Nephron progenitor cell (in vitro differentiated cells): ENCODE results near the gene POU5F2.

Experiments
- DNase-seq: peaks from one replicate; pipeline ENCODE4 v3.0.0; 2021
- H3K27ac Mint-ChIP-seq: 2 replicates; pipeline ENCODE4 v1.8.0; 2021; ENCODE audit warnings: mild to moderate bottlenecking, moderate library complexity, mixed read lengths
- H3K27me3 Mint-ChIP-seq: 2 replicates; pipeline ENCODE4 v1.8.0; 2021; ENCODE audit warnings: mild to moderate bottlenecking, low read depth, mixed read lengths; ENCODE audit not compliant: poor library complexity
- H3K36me3 Mint-ChIP-seq: 2 replicates; pipeline ENCODE4 v1.8.0; 2021; ENCODE audit warnings: low read depth, mixed read lengths
- H3K4me1 Mint-ChIP-seq: 2 replicates; pipeline ENCODE4 v1.8.0; 2021; ENCODE audit warnings: mixed read lengths
- H3K4me3 Mint-ChIP-seq: 2 replicates; pipeline ENCODE4 v1.8.0; 2021; ENCODE audit warnings: mild to moderate bottlenecking, moderate library complexity, mixed read lengths
- H3K9me3 Mint-ChIP-seq: 2 replicates; pipeline ENCODE4 v1.8.0; 2021; ENCODE audit warnings: mild to moderate bottlenecking, moderate library complexity, mixed read lengths
- TF ChIP-seq, protein P1 (sequence below): fragments of 200-600 bp; sonication (generic); IDR thresholded peaks from 2 replicates; pipeline ENCODE4 v1.5.0; 2021; ENCODE audit warnings: antibody characterized with exemption

POU5F2 gene

GRCh38 chr5:93723005-93723404 is 18.4 kb downstream of the POU5F2 start:
- no peaks in the 10 kb centered on the region for H3K36me3 Mint-ChIP-seq
- H3K4me1 Mint-ChIP-seq: peaks cover 60% of the 10 kb centered on the region
- DNase-seq: no peak
- H3K27me3 Mint-ChIP-seq: no peaks in the 10 kb centered on the region
- no peak overlapping the region for H3K4me3 Mint-ChIP-seq
- TF ChIP-seq, protein P1, sequence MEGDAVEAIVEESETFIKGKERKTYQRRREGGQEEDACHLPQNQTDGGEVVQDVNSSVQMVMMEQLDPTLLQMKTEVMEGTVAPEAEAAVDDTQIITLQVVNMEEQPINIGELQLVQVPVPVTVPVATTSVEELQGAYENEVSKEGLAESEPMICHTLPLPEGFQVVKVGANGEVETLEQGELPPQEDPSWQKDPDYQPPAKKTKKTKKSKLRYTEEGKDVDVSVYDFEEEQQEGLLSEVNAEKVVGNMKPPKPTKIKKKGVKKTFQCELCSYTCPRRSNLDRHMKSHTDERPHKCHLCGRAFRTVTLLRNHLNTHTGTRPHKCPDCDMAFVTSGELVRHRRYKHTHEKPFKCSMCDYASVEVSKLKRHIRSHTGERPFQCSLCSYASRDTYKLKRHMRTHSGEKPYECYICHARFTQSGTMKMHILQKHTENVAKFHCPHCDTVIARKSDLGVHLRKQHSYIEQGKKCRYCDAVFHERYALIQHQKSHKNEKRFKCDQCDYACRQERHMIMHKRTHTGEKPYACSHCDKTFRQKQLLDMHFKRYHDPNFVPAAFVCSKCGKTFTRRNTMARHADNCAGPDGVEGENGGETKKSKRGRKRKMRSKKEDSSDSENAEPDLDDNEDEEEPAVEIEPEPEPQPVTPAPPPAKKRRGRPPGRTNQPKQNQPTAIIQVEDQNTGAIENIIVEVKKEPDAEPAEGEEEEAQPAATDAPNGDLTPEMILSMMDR: no peak
- no peak overlapping the region for H3K27ac Mint-ChIP-seq
- no peaks in the 10 kb centered on the region for H3K9me3 Mint-ChIP-seq

GRCh38 chr5:93722588-93722987 is 18.8 kb downstream of the POU5F2 start:
- no peak overlapping the region for H3K4me3 Mint-ChIP-seq
- H3K4me1 Mint-ChIP-seq: peaks cover 60% of the 10 kb centered on the region
- DNase-seq: no peak
- H3K9me3 Mint-ChIP-seq: no peaks in the 10 kb centered on the region
- H3K27me3 Mint-ChIP-seq: no peaks in the 10 kb centered on the region
- TF ChIP-seq, protein P1: no peak
- peak overlapping the region; percentile 41 for H3K27ac Mint-ChIP-seq
- H3K36me3 Mint-ChIP-seq: no peaks in the 10 kb centered on the region

DNA sequence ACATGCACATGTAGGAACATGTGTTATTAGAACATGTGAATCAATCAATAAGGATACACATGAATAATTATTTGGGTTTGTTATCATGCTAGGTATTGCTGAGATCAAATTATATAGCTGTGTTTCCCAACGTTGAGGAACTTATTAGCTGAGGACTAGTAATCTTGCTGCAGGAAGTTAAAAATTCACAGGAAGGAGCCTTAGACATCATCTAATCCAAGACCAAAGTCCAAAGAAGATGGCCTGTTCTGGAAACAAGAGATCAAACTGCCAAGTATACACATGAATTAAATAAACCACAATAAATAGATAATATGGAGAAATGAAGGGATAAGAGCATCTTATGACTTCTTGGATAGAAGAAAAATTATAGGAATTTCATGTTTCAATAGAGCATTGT is 19.9 kb downstream of the POU5F2 start:
- H3K4me3 Mint-ChIP-seq: no peak overlapping the region
- H3K9me3 Mint-ChIP-seq: no peaks in the 10 kb centered on the region
- peak overlapping the region; percentile 18 for H3K27ac Mint-ChIP-seq
- H3K36me3 Mint-ChIP-seq: no peaks in the 10 kb centered on the region
- no peaks in the 10 kb centered on the region for H3K27me3 Mint-ChIP-seq
- peaks cover 68% of the 10 kb centered on the region for H3K4me1 Mint-ChIP-seq
- TF ChIP-seq, protein P1: no peak
- DNase-seq: no peak

DNA sequence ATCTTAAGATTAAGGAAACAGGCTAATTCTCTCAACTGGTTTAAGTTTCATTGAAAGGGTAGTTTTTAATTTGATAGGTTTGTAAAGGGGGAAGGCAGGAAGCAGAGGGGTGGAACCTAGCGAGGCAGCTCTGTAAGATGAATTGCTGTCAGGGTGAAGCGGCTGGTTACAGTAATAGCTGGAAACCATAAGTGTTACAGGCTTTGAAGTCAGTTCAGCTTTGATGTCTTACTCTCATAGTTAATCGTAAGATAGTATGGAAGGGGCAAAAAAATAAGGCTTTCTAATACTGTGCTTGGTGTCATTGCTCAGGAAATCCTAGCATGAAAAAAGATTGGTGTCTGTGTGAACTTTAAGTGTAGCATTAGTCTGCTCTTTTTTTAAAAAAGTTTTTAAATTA is 20.3 kb downstream of the POU5F2 start:
- peak overlapping the region; percentile 19 for H3K4me3 Mint-ChIP-seq
- no peaks in the 10 kb centered on the region for H3K9me3 Mint-ChIP-seq
- peak; percentile 12 for DNase-seq
- H3K27ac Mint-ChIP-seq: peak overlapping the region; percentile 82
- no peaks in the 10 kb centered on the region for H3K27me3 Mint-ChIP-seq
- peaks cover 72% of the 10 kb centered on the region for H3K4me1 Mint-ChIP-seq
- no peaks in the 10 kb centered on the region for H3K36me3 Mint-ChIP-seq
- TF ChIP-seq, protein P1: no peak

DNA sequence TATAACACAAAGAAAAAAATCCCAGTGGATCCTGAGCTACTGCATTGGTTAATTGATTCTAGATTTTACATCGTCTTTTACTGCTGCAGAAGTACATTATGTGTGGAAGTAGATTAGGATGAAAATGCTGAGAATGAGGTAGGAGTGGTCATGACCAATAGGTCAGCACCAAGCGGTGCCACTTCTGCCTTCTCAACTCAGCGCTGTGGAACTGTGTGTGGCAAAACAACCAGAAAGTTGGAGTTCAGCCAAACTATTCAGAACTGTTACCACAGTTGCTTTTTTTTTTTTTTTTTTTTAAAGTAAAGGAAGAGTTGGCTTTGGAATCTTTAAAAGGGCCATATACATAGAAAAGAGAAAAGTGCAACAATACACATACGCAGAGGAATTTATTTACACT is 24.2 kb downstream of the POU5F2 start:
- H3K36me3 Mint-ChIP-seq: peaks cover 11% of the 10 kb centered on the region
- H3K27me3 Mint-ChIP-seq: no peaks in the 10 kb centered on the region
- H3K27ac Mint-ChIP-seq: no peak overlapping the region
- peaks cover 11% of the 10 kb centered on the region for H3K9me3 Mint-ChIP-seq
- peaks cover 66% of the 10 kb centered on the region for H3K4me1 Mint-ChIP-seq
- no peak for DNase-seq
- H3K4me3 Mint-ChIP-seq: no peak overlapping the region
- TF ChIP-seq, protein P1: no peak

DNA sequence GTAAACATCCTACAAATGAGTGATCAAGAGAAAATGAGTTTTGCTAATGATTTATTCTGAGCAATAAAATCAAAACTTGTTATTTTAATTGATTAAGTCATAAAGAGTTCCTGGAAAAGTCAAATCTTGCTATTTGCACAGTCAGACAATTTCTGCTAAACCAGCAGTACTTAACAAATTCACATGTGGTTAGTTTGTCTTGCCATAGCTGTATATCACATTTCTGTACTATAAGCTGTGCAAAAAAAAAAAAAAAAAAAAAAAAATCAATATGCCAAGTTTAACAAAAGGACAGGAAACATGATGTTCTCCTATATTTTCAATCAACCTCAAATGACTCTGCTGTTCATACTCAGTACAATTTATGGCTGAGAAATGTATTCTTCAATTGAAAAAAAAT is 24.9 kb downstream of the POU5F2 start:
- Mint-ChIP-seq H3K36me3 (peaks cover 15% of the 10 kb centered on the region), H3K27me3 (no peaks in the 10 kb centered on the region), H3K27ac (no peak overlapping the region), H3K4me1 (peaks cover 65% of the 10 kb centered on the region), H3K4me3 (no peak overlapping the region), H3K9me3 (peaks cover 17% of the 10 kb centered on the region)
- TF ChIP-seq, protein P1: no peak
- DNase-seq: no peak
